HCT116 (cell line): ENCODE data around the gene PSME1.

Experiments used
- CBX3 ChIP-seq: IDR thresholded peaks from 2 replicates; pipeline ENCODE4 v1.6.1; 2012; ENCODE audit warnings: low read depth
- CTCF ChIP-seq, 3 experiments: fragments of 200-600 bp in 1 of 3; sonication (generic) in 1 of 3; IDR thresholded peaks in 2 of 3; conservative IDR thresholded peaks in 1 of 3; 2 replicates each; pipeline ENCODE4 v1.5.1; 2012 to 2017; ENCODE audit warnings: low read depth in 2 of 3, low read length in 2 of 3, antibody characterized with exemption in 1 of 3, borderline replicate concordance in 1 of 3, control low read depth in 1 of 3, mild to moderate bottlenecking in 1 of 3, mixed read lengths in 1 of 3, mixed run types in 1 of 3, moderate library complexity in 1 of 3; ENCODE audit not compliant: insufficient read depth in 1 of 3
- EGR1 ChIP-seq: IDR thresholded peaks from 2 replicates; pipeline ENCODE4 v1.6.1; 2012; ENCODE audit warnings: low read depth
- EZH2 ChIP-seq: fragments of 200-600 bp; sonication (generic); IDR thresholded peaks from 2 replicates; pipeline ENCODE4 v1.6.1; 2017; ENCODE audit warnings: antibody characterized with exemption, mixed run types
- FOSL1 ChIP-seq: IDR thresholded peaks from 2 replicates; pipeline ENCODE4 v1.6.1; 2012; ENCODE audit warnings: low read depth
- JUND ChIP-seq: IDR thresholded peaks from 2 replicates; pipeline ENCODE4 v1.6.1; 2012
- MAX ChIP-seq: IDR thresholded peaks from 2 replicates; pipeline ENCODE4 v1.6.1; 2012
- POLR2A ChIP-seq: IDR thresholded peaks from 2 replicates; pipeline ENCODE4 v1.7.0; 2011; ENCODE audit warnings: borderline replicate concordance; ENCODE audit not compliant: insufficient read depth, insufficient read length; ENCODE audit errors: extremely low read depth
- POLR2AphosphoS5 ChIP-seq: IDR thresholded peaks from 2 replicates; pipeline ENCODE4 v1.6.1; 2011; ENCODE audit warnings: mild to moderate bottlenecking, low read depth, low read length, moderate library complexity
- REST ChIP-seq: IDR thresholded peaks from 2 replicates; pipeline ENCODE4 v1.6.1; 2012; ENCODE audit warnings: low read depth
- SP1 ChIP-seq: IDR thresholded peaks from 2 replicates; pipeline ENCODE4 v1.6.1; 2012; ENCODE audit warnings: low read depth
- TCF7L2 ChIP-seq: IDR thresholded peaks from 2 replicates; pipeline ENCODE4 v1.7.0; 2011; ENCODE audit warnings: borderline replicate concordance, inconsistent platforms; ENCODE audit not compliant: insufficient read depth, insufficient read length; ENCODE audit errors: extremely low read depth
- ZBTB33 ChIP-seq: IDR thresholded peaks from 2 replicates; pipeline ENCODE4 v1.6.1; 2011; ENCODE audit warnings: mild to moderate bottlenecking, low read length, moderate library complexity; ENCODE audit not compliant: insufficient replicate concordance; ENCODE audit errors: extremely low read depth
- ZNF274 ChIP-seq: fragments of 200-500 bp; sonication (Bioruptor generic); IDR thresholded peaks from 2 replicates; pipeline ENCODE4 v1.6.1; 2014; ENCODE audit warnings: mild to moderate bottlenecking, low read depth, low read length, inconsistent platforms

DNA sequence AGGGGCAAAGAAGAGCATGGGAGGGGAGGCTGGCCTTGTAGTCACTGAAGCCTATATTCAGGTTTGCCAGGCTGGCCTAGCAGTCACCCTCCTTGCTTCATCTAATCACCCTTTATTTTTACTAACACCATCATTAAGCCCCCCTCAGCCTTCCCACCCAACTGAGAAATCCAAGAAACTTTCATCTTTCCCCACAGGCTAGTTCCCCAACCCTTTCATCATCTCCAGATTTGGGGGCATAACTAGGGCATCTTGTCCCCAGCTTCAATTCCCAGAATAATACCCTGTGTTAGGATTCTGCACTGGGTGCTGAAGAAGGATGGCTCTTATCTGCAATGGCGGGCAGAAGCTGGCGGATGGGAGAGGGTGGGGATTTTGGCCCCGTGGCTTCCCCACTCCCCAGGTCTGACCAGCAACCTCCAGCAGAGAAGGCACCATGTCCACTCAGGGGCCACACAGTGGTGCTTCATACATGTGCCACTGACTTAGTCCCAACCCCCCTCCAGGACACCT is 35.0 kb upstream of the PSME1 start:
- no peak for TF ChIP-seq ZBTB33
- TF ChIP-seq EZH2 = no peak
- TF ChIP-seq POLR2A = no peak
- TF ChIP-seq CTCF (IDR thresholded peaks at IDR 0.05 in 2 of 3, conservative IDR thresholded peaks at IDR 0.05 in 1 of 3; ENCODE audit: borderline replicate concordance in 1 of 3, insufficient read depth in 1 of 3, low read depth in 2 of 3, low read length in 2 of 3) = no peak
- TF ChIP-seq MAX = no peak
- TF ChIP-seq JUND = no peak
- no peak for TF ChIP-seq ZNF274
- no peak for TF ChIP-seq FOSL1
- no peak for TF ChIP-seq POLR2AphosphoS5
- TF ChIP-seq SP1 = no peak
- no peak for TF ChIP-seq EGR1
- no peak for TF ChIP-seq CBX3
- no peak for TF ChIP-seq TCF7L2
- no peak for TF ChIP-seq REST
